GF-D8 (cell line): ENCODE results near the gene TOGARAM2.
"Not testable (repeated sequence)": the region's sequence is repeated elsewhere in the genome, so short reads cannot be mapped to it uniquely, and the experiment has no call there.

Experiments
- DNase-seq: peaks from one replicate; lab custom pipeline; 2025; lab: John Stamatoyannopoulos, UW

The TOGARAM2 gene

DNA sequence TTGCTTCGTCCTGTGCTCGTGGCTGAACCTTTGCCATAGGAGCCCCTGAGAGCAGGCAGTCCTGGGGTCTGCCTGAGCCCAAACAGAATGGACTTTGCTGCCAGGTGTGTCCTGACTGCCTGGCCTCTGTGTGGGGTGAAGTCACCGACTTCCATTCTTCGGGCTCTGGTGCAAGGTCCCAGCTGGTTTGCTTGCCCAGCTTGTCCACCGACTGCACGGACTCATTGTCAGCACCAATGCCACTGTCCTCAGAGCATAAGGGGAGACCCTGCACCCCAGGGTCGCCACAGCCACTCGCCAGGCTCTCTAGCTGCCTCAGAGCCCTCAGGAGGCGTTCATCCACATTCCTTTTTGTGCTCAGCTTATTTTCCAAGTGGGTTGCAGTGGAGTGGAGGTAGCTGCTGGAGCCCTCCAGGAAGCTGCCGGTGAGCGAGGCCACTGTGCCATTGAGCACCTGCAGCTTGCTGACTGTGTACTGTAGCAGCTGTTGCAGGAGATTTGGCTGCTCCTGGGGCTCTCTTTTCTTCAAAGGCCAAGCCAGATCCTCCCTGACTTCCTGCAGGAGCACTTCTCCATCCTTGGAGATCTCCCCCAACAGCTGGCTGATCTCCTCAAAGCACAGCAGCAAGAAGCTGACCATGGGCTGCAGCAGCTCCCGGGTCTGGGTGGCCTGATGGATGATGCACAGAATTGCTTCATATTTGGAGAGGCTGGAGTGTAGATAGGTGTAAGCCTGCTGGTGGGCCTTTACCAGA lies 92.0 kb downstream of the TOGARAM2 start:
- DNase-seq = no peak

DNA sequence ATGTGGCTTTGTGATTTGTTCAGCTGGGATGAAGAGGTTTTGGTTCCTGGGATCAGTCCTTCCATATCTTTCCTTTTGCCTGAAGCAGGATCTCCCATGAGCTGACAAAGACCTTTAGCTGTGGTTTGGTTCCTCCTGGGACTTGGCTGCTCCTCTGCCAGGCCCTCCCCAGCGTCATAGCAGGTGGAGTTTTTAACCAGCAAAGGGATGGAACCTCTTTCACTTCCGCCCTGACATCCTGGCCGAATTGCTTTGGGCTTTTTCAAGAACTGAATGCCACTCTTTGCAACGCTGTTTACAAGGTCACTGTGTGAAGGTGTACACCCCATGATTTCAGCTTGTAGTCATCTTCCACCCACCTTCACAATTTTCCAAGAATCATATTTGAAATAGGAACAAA lies 92.8 kb downstream of the TOGARAM2 start:
- no peak for DNase-seq

DNA sequence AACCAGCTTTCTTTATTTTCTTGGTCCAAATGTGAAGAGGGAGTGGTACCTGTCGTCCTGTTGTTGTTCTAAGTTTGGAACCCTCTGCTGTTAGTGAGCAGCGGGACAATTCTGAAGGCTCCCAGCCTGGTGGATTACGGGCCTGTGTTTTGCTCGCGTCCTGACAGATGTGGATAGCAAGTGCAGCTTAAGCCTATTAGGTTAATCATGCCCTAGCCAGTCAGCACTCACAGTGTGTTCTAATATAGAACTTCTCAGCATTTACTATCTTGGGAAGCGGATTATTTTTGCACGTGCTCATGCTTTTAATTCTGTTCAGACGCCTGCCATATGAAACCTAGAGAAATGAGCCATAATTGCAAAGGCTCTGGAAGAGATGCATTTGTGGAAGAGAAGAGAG lies 93.3 kb downstream of the TOGARAM2 start, which contains the start of gene PCARE:
Gene PCARE (minus strand): TSS at position 113 of the 400 bp plus-strand sequence. CDS start 262 bp downstream, outside the sequence.
- no peak for DNase-seq

DNA sequence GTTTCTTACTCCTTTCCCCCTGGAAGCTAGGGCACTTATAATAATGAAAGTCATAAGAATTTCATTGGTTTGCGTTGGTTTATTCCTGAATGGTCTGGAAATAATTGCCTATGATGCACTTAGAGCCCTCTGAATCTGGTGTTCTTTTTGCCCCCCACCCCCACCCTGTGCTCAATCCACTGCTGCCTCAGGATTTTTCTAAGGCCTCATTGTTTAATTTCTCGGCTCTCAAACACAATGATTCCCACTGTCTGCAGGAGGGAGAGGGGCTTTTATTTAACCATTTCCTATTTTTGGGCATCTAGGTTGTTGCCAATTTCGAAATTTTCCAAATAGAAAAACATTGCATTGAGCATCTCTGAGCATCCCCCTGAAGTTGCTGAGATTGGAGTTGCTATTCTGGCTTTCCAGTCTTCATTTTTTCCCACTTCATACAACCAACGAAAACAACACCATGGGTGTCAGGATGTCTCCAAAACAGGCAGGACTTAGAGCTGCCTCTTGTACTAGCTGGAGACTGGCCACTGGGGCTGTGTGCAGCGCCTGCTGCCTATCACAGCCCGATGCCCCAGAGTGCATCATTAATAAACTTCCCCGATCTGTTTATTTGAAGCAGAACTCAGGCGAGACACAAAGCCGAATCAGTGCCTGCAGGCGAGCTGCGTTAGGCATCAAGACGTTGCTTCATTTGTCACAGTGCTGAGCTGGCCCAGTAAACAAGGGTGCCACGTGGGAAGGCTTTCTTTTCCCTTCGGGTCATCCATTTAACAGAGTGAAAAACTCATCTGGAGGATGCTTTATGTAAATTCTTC lies 95.0 kb downstream of the TOGARAM2 start:
- no peak for DNase-seq

DNA sequence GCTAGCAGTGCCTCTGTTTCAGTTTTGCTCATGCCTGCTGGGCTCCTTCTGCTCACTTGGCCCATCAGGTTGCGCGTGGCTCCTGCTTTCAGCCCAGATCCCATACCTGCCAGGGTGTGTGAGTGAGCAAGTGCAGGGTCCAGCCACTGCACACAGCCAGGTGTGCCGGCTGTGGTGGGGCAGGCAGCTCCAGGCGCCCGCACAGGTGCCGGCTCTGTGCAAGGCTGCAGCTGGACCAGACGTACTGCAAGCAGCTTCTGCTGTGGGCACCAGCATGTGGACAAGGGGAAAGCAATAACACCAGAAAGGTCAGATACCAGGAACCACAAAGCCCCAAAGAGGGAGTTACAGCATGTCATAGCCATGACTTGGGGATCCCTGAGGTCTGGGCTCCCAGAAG lies 98.8 kb downstream of the TOGARAM2 start:
- no peak for DNase-seq

DNA sequence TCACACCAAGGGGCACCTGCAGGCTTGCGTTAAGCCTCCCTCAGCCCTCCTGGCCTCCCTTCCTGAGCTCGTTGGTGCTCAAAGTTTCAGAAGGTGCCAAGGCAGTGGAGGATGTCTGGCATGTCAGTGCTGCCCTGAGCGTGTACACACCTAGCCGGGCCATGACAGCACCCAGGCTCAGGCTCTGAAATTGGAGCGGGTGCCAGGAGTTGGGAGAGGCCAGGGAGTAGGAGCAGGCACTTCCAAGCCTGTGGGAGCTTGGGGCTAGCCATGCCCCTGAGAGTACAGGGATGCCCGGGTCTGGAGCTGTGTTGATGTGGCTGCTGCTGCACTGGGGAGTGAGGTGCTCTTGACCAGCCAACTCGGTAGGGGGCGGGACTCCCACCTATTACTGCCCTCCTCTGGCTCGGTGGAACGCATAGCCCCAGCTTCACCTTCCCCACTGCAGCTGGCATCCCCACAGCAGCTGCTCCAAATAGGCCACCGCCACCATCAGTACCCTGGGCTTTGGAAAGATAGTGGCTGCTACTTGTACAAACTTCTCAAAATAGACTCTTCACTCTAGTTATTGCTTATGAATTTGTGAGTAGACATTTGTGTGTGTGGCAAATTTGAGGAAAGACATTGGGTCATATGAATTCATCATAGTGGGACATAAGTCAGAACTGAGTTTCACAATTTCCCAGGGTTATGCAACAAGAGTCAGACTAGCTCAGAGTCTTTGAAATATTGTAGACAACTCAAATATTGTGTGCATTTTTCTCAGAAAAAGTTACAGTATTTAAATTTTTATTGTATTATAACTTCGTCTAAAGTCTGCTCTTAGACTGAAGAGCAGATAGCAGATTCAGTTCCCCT lies 100.0 kb downstream of the TOGARAM2 start:
- DNase-seq = no peak

DNA sequence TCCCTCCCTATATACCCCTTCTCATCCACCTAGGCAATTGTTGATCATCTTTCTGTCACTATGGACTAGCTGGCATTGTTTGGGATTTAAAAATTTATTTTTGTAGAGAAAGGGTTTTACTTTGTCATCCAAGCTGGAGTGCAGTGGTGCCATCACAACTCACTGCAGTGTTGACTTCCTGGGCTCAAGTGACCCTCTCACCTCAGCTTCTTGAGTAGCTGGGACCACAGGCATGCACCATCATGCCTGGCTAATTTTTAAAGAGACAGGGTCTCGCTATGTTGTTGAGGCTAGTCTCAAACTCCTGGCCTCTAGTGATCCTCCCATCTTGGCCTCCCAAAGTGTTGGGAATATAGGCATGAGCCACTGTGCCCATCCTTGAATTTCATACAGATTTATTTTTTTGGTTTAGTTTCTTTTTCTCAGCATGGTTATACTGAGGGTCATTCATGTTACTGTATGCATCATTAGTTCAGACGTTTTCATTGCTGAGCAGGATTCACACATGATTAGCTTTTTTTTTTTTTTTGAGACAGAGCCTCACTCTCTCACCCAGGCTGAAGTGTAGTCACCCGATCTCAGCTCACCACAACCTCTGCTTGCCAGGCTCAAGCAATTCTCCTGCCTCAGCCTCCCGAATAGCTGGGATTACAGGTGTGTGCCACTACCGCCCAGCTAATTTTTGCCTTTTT lies 101.9 kb downstream of the TOGARAM2 start:
- no peak for DNase-seq

DNA sequence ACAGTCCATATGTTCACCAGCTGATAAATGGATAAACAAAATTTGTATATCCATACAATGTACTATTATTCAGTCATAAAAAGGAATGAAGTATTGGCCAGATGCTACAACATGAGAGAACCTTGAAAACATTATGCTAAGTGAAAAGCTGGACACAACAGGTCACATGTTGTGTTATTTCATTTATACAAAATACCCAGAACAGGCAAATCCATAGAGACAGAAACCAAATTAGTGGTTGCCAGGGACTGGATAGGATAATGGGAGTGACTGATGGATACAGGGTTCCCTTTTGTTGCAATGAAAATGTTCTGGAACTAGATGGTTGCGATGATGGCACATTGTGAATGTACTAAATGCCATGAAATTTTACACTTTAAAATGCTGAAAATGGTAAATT lies 103.5 kb downstream of the TOGARAM2 start:
- no peak for DNase-seq

DNA sequence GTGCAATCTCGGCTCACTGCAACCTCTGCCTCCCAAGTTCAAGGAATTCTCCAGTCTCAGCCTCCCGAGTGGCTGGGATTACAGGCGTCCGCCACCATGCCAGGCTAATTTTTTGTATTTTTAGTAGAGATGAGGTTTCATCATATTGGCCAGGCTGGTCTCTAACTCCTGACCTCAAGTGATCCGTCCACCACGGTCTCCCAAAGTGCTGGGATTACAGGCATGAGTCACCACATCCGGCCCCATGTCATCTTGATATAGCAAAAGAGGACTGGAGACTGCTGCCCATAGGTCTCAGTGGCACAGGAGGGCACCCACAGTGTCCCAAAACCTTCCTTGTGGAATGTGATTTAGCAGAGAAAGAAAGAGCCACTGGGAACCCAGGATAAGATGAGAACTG lies 109.2 kb downstream of the TOGARAM2 start:
- DNase-seq = not testable (repeated sequence)

DNA sequence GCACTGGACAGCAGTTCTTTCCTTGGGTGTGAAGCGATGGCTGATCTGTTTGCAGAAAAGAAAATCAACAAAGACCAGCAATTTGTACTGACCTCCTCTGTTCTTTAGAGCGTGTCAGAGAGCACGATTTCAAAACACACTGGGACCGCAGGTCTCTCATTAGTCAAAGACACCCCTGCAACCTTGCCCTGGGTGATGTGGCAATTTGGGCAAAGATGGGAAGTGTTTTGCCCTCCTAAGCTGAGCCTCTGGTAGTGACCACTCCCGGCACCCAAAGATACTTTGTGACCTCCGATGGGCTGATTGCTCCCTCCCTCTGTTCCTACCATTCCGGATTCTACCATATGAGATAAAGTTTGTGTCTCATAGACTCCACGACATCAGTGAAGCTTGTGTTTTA lies 115.9 kb downstream of the TOGARAM2 start:
- DNase-seq = no peak

DNA sequence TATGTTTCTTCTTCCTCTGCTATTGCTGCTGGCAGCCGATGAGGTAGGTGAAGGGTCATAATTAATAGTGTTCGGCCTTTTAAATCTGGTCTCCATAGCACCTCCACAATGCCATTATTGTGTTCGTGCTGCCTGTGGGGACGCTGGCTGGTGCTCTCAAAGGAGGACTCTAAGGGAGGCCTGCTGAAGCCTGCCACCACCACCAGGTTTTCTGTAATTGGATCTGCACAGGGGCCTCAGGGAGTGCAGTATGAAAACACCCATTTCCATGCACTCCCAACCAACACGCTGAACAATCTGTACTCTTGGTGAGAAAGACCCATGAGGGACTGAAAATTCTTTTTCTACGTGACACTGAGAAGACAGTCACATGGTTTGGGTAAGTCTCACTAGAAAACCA lies 116.5 kb downstream of the TOGARAM2 start:
- no peak for DNase-seq

DNA sequence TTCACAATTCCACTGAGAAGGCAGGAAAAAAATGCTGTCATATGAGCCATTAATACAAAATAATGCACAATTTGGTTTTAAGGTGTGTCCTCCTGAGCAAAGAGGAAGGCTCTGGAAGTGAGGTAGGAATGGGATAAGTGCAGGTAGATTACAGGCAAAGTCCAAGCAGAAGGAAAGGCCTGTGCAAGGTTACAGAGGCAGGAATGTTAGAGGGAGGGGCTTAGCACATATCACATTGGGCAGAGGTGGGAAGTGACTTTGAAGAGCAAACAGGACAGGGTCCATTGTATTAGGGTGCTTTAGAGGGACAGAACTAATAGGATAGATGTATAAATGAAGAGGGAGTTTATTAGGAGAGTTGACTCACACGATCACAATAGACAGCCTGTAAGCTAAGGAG lies 119.5 kb downstream of the TOGARAM2 start:
- no peak for DNase-seq
